GM19023 (cell line): ENCODE measurements around the gene TMEM209.
"Not testable (repeated sequence)": the region's sequence is repeated elsewhere in the genome, so short reads cannot be mapped to it uniquely, and the experiment has no call there.

Experiments
- ATAC-seq: cut with Tn5 transposase; IDR thresholded peaks from one replicate; pipeline ENCODE4 v1.9.1; 2021; ENCODE audit warnings: mild to moderate bottlenecking, moderate library complexity; ENCODE audit not compliant: unreplicated experiment

TMEM209 gene

DNA sequence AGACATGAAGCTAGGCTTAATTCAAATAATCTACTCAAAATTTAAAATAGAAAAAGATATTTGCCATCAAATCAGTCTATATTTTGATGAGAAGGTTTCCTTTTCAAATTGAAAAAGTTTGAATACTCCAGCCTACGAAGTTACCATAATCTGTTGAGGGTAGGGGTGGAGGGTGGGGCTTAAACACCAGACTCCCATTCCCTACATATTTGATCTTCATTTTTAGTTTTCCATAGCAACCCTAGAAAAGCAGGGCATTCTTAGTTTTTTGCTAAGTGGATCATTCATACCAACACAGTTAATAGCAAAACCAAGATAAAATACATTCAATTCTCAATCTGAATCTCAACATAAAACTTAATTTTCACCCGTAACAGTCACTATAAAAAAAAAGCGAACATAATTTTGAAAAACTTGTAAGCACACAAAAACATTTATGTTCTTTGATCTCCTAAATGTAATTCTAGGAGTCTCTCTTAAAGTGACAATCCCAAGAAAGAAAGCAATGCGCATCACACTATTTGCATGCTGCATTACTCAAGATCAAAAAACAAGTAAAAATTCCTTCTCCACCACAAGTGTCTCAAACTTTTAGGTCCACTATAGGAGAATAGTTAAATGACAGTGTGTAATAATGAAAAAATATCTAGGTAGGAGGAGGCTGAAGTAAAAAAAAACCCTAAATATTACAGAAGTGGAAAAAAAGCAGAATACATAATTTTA, 30.8 kb downstream of the TMEM209 start:
- no peak for ATAC-seq

DNA sequence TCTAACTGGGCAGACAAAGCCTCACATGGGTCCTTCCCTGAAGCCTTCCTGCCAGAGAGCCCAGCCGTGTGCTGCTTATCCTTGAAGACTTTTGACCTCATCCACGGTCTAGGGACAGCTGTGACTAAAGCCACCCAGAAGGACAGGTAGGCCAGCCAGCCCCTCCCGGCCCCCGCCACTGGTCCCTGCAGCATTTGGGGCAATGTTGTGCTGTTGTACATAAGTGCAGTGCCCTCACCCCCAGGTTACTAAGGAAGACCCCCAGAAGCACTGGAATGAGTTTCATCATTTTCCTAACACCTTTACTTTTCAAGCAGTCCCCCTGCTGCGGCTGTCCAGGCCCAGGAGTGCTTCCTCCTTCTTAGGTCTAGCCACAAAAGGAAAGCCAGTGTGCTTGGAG, 43.0 kb downstream of the TMEM209 start:
- no peak for ATAC-seq

DNA sequence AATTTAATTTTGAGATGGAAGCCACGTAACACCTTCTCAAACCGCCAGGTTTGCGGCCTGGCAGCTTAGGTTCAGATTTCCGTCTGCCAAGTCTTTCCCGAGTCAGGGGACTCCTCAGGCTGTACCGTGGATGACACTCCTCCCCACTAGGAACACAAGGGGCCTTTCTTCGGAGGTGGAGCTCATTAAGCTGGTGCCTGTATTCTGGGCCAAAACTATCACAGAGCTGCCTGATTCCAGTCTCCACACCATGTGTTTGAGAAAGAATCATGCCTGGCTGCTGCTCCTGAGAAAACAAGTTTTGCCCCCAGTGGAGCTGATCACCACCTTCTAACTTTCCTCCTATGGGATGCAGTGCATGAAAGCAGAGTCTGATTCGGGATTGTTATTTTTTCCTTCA, 44.8 kb downstream of the TMEM209 start:
- ATAC-seq, result no peak

DNA sequence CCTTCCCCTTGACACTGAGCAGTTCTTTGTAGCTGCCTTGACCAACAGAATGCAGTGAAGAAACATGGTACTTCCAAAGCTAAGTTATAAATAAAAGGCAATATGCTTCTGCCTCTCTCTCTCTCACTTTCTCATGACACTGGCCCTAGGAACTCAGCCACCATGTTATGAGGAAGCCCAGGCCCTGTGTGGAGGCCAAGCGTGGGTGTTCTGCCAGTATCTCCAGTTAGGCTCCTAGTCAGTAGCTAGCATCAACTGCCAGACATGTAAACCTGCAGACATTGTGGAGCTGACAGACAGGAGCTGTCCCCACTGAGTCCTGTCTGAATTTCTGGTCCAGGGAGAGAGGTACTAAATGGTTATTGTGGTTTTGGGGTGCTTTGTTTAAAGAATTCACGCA, 45.2 kb downstream of the TMEM209 start:
- ATAC-seq, result no peak

DNA sequence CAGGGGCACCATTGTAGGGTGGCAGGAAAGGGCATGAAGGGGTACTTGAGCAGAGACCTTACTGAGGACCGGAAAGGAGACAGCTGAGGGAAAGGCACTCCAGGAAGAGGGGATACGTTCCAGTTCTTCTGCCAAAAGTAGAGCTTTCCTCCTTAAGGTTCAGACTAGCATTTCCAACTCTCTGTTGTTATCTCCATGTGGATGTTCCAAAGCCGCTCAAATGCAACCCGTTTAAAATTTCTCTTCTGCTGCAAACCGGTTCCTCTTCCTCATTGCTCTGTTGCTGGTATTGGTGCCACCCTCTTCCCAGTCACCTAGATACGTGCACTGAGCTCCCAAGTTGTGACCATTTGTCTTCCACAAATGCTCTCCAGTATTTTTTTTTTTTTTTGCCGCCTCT, 47.5 kb downstream of the TMEM209 start:
- no peak for ATAC-seq

DNA sequence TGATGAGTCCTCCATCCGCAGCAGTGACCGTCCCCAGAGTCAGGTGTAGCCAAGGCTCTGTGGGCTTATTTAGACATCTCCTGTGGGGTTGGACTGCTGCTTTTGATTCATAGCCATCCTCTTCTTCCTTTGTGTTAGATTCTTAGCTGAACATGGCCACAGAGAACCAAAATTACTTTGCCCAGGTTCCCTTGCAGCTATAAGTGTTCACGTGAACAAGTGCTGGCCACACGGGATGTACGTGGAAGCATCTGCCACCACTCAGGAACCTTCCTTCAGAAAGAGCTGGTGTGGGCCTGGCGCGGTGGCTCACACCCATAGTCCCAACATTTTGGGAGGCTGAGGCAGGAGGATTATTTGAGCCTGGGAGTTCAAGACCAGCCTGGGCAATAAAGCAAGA, 49.1 kb downstream of the TMEM209 start:
- no peak for ATAC-seq

DNA sequence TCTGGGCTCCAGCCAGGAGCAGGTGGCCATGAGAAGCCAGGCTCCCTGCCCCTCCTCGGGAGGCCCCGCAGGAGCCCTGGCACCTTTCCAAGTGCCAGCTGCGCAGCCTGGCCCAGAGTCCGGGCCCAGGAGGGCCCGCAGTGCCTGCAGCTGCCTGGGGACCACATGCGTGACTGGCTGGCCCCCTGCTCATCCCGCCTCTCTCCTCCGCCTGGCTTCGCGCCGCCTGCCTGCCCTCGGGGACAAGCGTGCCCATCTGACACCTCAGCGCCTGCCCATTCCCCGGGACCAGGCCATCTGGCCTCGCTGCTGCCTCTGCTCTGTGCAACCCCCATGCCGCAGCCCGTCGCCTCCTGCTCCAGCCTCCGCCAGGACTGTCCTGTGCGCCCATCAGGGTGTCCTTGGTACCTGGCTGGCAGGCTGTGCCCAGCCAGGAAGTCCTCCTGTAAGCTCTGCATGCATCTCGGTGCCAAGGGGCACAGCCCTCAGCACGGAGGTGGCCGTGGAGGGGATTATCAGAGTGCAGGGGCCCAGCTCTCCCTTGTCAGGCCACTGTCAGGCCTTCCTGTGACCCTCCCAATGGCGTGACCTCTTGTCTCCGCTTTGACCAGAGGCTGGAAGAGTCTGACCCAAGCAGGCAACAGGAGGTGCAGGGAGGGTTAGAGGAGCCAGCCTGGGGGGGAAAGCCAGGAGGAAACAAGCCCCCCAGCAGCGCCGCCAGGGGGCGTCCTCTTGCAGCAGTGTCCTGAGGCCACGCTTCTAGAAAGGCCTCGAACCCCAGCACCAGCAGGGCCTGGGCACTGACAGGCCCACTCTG, 50.5 kb downstream of the TMEM209 start:
- ATAC-seq, result no peak

DNA sequence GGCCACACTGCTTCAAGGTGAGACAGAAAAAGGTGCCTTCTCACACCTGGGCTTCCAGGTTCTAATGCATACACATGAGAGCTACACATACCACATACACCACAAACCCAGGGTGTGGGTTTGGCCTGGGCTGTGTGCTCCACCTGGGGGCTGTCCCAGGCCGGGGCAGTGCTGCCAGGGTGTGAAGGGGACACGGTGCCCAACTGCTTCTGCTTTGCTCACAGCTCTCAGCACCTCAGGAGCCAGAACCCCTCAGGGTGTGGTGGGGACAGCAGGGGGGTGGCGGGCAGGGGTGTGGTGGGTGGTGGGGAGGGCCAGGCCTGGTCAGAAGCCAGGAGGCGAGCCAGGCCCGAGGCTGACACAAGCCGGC, 51.1 kb downstream of the TMEM209 start:
- no peak for ATAC-seq

DNA sequence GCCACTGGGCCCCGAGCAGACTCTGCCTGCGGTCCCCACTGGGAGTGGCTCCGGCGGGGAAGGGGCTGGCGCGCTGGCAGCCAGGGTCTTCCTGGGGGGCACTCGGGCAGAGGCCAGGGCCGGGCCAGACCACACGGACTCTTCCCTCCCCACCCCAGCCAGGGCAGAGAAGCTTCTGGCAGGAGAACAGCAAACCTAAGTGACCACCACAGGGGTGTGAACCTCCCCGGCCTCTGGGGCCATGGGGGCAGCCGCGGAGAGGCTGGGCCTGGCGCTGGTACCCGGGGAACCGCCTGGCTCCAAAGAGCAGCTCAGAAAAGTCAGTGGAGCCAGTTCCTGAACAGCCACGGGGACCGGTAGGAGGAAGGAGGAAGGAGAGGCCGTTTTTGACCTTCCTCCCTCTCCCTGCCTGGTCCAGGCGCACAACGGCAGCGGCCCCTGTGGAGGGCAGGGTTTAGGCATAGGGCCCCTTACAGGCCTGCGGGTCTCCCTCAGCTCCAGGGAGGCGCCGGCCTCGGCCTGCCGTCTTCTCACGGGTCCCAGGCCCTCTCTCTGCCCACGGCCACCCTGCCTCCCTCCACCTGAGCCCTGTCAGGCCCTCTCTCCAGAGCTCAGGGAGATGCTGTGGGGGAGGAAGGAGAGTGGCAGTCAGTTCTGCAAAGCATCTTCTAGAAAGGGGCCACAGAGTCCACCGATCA, 51.8 kb downstream of the TMEM209 start:
- no peak for ATAC-seq

DNA sequence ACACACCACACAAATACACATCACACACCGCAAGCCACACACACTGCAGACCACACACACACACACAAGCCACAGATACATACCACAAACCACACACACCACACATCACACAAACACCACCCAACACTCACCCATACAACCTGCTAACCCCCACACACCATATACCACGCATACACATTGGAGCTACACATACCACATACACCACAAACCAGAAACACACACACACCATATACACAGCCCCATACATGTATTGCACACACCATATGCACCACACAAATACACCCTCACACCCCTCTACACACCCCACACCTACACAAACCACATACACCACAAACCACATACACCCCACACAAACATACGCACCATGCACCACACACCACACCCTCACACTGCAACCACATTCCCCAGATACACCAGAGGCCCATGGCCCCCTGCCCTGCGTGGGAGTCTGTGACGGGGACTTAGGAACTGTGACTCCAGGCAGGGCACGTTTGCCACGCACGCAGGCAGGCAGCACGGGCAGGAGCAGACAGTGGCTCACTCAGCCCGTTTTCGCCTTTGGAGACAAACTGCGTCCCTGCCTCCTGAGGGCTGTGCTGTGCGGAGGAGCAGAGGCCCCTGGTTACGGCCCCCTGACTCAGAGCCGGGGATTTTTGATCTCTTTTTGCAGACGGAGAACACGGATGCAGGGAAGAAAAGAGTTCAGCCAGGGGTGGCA, 52.6 kb downstream of the TMEM209 start:
- ATAC-seq, result no peak

DNA sequence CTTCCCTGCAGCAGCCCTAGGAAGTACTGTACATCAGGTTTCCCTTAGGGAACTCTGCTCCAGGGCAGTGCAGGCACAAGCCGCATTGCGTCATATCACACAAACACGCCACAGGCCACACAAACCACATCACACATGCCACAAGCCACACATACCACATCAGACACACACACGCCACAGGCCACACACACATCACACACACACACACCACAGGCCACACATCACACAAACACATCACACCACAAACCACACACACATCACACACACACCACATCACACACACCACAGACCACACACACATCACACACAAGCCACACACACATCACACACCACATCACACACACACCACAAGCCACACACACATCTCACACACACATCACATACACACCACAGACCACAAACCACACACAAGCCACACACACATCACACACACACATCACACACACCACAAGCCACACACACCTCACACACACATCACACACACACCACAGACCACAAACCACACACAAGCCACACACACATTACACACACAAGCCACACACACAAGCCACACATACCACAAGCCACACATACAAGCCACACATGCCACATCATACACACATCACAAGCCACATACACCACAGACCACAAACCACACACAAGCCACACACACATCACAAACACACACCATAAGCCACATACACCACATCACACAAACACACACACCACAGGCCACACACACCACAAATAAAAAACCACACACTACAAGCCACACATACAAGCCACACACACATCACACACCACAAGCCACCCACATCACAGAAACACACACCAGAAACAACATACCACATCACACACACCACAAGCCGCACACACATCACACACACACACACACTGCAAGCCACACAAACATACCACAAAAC, 53.4 kb downstream of the TMEM209 start:
- ATAC-seq, result no peak

DNA sequence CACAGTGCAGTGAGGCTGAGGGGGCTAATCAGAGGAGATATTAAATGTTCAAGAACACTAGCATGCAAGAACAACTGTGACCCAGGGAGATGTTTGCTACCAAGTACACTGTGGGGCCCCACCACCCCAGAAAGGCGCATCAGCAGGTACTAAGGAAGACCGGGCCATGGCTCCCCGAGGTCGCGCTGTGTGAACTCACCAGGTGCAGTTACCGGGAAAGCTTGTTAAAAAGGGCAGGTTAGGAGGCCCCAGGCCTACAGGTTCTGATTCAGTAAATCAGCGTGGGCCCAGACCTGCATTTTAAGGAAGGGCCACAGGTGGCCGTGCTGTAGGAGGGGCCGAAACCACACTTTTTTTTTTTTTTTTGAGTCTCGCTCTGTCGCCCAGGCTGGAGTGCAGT, 54.6 kb downstream of the TMEM209 start:
- ATAC-seq, result no peak

DNA sequence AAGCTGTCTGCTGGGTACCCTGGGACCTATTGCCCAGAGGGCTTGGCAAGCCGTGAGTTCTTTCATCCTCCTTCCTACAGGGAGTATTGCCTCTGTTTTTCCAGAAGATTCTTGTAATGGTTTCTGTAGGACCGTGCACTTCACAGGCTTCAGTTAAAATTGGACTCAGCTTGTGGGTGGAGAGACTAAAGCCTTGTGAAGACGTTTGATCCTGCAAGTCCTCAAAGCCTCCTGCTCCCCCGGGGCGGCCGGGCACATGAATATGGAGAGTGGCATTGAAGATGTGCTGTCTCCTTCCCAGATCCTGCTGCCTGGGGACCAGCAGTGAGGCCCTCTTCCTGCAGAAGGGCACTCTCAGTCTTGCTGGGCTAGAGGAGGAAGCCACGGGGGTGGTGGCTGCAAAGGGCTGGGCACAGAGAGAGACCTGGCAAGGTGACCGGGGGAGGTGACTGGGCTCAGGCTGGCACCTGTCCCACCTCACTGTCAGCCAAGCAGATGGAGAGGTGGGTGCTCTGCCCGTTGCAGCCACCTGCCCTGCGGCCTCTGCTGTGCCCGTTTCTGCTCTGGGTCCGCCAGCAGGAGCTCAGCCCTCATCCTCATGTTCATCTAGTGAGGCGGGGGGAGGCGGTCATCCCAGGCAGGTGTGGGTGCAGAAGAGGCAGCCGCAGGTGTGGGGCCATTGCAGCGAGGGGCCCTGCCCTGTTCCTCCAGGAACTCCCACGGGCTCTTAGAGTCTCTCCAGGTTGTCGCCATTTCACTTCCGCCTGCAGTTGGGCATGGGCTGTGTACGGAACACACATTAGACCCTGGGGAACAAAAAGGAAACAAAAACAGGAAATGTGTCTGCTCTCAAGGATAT, 55.7 kb downstream of the TMEM209 start:
- ATAC-seq, result no peak

DNA sequence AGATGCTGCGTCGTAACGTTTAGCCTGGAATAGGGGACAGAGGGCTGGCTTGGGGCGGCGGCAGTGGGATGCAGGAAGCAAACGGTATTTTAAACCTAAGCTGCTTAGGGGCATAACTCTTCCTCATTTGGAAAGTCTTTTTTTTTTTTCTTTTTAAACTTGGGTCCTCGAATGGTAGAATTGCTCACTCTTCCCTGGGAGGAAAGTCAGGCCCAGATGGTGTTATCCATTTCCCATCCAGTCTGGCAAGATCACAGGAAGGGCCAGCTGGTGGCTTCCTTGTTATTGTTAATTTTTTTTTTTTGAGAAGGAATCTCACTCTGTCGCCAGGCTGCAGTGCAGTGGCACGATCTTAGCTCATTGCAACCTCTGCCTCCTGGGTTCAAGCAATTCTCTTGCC, 56.6 kb downstream of the TMEM209 start:
- ATAC-seq, result no peak

DNA sequence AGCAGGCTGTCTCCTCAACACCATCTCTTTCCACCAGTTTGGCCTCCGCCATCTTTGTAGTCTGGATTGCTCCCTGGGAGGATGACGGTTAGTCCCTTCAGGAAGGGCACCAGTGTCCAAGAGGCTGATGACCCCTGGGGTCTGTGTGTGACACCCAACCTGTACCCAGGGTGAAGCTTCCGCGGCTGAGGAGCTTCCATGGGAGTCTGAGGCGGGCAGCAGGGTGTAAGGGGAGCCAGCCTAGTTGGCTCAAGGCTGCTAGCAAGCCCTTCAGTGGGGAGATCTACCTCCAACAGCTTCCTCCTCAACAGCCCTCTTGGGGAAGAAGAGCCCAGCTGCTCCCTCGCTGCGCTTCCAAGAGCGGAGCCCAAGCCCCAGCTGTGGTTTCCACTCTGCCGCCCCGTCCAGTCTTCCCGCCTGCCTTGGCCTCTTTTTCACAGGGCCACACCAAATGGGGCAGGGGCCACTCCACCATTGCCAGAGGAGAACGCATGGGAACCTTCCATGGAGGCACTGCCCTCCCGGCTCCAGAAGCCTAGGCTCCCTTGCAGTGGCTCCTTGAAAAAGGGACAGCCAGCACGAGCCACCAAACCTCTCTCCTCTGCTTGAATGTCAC, 57.4 kb downstream of the TMEM209 start:
- no peak for ATAC-seq

DNA sequence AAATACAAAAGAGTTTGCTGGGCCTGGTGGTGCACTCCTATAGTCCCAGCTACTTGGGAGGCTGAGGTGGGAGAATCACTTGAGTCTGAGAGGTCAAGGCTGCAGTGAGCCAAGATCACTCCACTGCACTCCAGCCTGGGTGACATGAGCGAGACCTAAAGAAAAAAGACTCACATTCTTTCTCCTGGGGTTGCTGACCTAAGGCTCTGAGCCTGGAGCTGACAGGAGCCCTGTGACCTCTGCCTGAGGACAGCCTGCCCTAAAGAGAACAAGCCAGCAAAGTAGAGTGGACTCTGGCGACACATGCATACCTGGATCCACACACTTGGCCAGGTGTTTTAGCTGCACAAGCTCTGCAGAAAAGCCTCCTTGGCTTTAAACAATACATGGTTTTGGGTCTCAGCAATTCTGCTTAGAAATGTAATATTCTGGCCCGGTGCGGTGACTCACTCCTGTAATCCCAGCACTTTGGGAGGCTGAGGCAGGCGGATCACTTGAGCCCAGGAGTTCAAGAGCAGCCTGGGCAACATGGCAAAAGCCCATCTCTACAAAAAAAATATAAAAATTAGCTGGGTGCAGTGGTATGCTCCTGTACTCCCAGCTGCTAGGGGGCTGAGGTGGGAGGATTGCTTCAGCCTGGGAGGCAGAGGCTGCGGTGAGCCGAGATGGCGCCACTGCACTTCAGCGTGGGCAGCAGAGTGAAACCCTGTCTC, 58.4 kb downstream of the TMEM209 start:
- ATAC-seq, result no peak

DNA sequence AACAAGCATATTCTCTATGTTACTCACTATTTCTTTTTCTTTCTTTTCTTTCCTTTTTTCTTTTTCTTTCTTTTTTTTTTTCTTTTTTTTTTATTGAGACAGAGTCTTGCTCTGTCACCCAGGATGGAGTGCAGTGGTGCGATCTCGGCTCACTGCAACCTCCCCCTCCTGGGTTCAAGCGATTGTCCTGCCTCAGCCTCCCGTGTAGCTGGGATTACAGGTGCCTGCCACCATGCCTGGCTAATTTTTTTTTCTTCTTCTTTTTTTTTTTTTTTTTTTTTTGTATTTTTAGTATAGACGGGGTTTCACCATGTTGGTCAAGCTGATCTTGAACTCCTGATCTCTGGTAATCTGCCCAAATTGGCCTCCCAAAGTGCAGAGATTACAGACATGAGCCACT, 59.1 kb downstream of the TMEM209 start:
- ATAC-seq, result not testable (repeated sequence)

DNA sequence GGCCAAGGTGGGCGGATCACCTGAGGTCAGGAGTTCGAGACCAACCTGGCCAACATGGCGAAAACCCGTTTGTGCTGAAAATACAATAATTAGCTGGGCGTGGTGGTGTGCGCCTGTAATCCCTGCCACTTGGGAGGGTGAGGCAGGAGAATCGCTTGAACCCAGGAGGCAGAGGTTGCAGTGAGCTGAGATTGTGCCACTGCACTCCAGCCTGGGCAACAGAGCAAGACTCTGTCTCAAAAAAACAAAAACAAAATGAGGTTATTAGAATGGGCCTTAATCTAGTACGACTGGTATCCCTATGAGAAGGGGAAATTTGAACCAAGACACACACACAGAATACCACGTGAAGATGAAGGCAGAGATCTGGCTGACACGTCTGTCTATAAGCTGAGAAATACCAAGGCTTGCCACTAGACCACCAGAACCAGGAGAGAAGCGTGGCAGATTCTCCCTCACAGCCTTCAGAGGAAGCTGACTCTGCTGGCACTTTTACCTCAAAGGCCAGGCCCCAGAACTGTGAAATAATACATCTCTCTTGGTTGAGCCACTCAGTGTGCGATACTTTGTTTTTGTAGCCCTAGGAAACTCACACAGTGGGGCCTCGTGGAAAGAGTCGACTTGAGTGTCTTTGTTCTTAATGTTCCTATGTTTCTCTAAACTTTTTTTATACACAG, 59.6 kb downstream of the TMEM209 start:
- ATAC-seq, result no peak
